Spleen (tissue), 11 donors: ENCODE results near the gene ARHGAP25. TPM values are rescaled to one million over a fixed set of nuclear protein-coding genes. Genes with fewer than 3 reads are reported as not detected.

Experiments
- DNase-seq: peaks from one replicate; pipeline ENCODE4 v3.0.0-alpha.2; 2020
- H3K27ac ChIP-seq, 8 donors: fragments of 200-600 bp; sonication (generic) in 7 of 8; 1 replicate in 4 of 8; 2 replicates in 4 of 8; pipeline versions ENCODE4 v1.5.0 to v1.8.0; 2016 to 2021; ENCODE audit warnings: inconsistent platforms in 4 of 8, mild to moderate bottlenecking in 4 of 8, moderate library complexity in 1 of 8
- H3K27me3 ChIP-seq, 7 donors: fragments of 200-600 bp; sonication (generic) in 6 of 7; replicated peaks in 1 of 7; 1 replicate in 4 of 7; 2 replicates in 3 of 7; pipeline versions ENCODE4 v1.5.0 to v1.8.0; 2016 to 2021; ENCODE audit warnings: inconsistent platforms in 3 of 7, mild to moderate bottlenecking in 1 of 7
- H3K36me3 ChIP-seq, 6 donors: fragments of 200-600 bp; sonication (generic) in 5 of 6; 1 replicate in 4 of 6; 2 replicates in 2 of 6; pipeline versions ENCODE4 v1.5.0 to v1.8.0; 2016 to 2021; ENCODE audit warnings: inconsistent platforms in 2 of 6
- H3K4me1 ChIP-seq, 6 donors: fragments of 200-600 bp; sonication (generic) in 5 of 6; 1 replicate in 3 of 6; 2 replicates in 3 of 6; pipeline versions ENCODE4 v1.5.0 to v1.8.0; 2016 to 2021; ENCODE audit warnings: inconsistent platforms in 3 of 6
- H3K4me3 ChIP-seq, 8 donors: fragments of 200-600 bp; sonication (generic) in 7 of 8; 1 replicate in 4 of 8; 2 replicates in 4 of 8; pipeline versions ENCODE4 v1.5.0 to v1.8.0; 2016 to 2021; ENCODE audit warnings: inconsistent platforms in 4 of 8, mild to moderate bottlenecking in 4 of 8, moderate library complexity in 2 of 8
- H3K9me3 ChIP-seq, 8 donors: fragments of 200-600 bp; sonication (generic) in 7 of 8; 1 replicate in 4 of 8; 2 replicates in 4 of 8; pipeline versions ENCODE4 v1.5.0 to v1.8.0; 2016 to 2021; ENCODE audit warnings: inconsistent platforms in 4 of 8
- POLR2A ChIP-seq, 3 donors: fragments of 450-650 bp; IDR thresholded peaks; one replicate each; pipeline ENCODE4 v1.5.1; 2017; ENCODE audit warnings: antibody characterized with exemption in 3 of 3, mild to moderate bottlenecking in 1 of 3
- POLR2AphosphoS5 ChIP-seq, 3 donors: sonication (generic); formaldehyde crosslinking; IDR thresholded peaks; one replicate each; pipeline ENCODE4 v1.5.1; 2017; ENCODE audit warnings: antibody characterized with exemption in 3 of 3
- WGBS, 5 donors: extraction: QIAGEN DNeasy Blood & Tissue Kit in 3 of 5; methylation state at CpG; one replicate each; pipeline versions ENCODE4 v1.1.5 to v1.1.7; 2013 to 2018; 5-methylcytosine and 5-hydroxymethylcytosine counted together
- intact Hi-C: fragments of 100-400 bp; cut with DNase I; formaldehyde crosslinking; loops from one replicate; pipeline ENCODE4 v1.15.0; 2023; ENCODE audit warnings: low total_unique reads
- polyA plus RNA-seq, 3 donors: library from polyadenylated mRNA; stranded (reverse); fragments of 200-250 nt; gene quantifications; one replicate each; pipeline ENCODE4 v1.2.1, GENCODE V29; 2013
- total RNA-seq, 7 donors: library from RNA; depleted of rRNA in 3 of 7; stranded (reverse); fragments of >200 nt in 3 of 7; fragmentation: NEBNext Ultra II Directional in 4 of 7; extraction: Animal tissue kit (Norgen Biotek cat#: 25700) in 4 of 7; gene quantifications; one replicate each; pipeline versions ENCODE4 v1.1.0 to v1.2.1, GENCODE V29; 2016 to 2021
- TF ChIP-seq, protein P1 (sequence below), 11 experiments: fragments of 200-600 bp in 7 of 11; fragments of 450-650 bp in 4 of 11; sonication (generic) in 4 of 11; IDR thresholded peaks in 8 of 11; conservative IDR thresholded peaks in 3 of 11; 1 replicate in 7 of 11; 2 replicates in 4 of 11; pipeline versions ENCODE4 v1.4.0 to v1.8.0; 2016 to 2021; ENCODE audit warnings: antibody characterized with exemption in 11 of 11, inconsistent platforms in 4 of 11, mild to moderate bottlenecking in 1 of 11
- donor health status: healthy with polysubstance abuse.
- donor health status: DM: no; HTN: no; CAD: no; lungs with moderate emphysema.
- donor health status: DM: no; HTN: no; CAD: no.
- donor health status: Bipolar disorder and iron deficiency.
- donor health status: healthy.
- donor health status: DM: no; HTN: no; CAD: no.
- donor health status: DM: yes; HTN: yes; CAD: no.

Gene ARHGAP25
- total and polyA plus RNA-seq, 10 donors, result 72.0 to 173 (median 130) TPM

DNA sequence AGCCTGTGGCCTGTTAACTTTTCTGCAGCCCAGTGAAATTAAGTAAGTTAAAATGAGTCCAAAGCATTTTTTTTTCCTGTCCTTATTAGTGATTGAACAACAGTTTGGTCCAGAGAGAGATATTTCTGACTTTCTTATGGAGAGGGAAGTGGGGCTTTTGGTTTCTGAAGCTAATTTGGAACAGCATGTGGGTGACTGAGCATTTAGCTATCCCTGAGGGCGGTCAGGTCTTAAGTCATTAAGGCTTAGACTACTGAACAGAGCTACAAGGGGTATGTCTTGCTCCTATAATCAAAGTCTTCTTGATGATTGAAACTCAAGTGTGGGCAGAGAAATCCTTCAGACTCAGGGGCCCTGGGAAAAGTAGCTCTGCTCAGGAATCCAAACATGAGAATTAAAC lies 14.0 kb downstream of the ARHGAP25 start:
- H3K9me3 ChIP-seq, result no peaks in the 10 kb centered on the region
- H3K4me3 ChIP-seq, result no peak overlapping the region
- TF ChIP-seq POLR2A (IDR thresholded peaks at IDR 0.05) (no peak), POLR2AphosphoS5 (IDR thresholded peaks at IDR 0.05) (no peak)
- TF ChIP-seq, protein P1, sequence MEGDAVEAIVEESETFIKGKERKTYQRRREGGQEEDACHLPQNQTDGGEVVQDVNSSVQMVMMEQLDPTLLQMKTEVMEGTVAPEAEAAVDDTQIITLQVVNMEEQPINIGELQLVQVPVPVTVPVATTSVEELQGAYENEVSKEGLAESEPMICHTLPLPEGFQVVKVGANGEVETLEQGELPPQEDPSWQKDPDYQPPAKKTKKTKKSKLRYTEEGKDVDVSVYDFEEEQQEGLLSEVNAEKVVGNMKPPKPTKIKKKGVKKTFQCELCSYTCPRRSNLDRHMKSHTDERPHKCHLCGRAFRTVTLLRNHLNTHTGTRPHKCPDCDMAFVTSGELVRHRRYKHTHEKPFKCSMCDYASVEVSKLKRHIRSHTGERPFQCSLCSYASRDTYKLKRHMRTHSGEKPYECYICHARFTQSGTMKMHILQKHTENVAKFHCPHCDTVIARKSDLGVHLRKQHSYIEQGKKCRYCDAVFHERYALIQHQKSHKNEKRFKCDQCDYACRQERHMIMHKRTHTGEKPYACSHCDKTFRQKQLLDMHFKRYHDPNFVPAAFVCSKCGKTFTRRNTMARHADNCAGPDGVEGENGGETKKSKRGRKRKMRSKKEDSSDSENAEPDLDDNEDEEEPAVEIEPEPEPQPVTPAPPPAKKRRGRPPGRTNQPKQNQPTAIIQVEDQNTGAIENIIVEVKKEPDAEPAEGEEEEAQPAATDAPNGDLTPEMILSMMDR (IDR thresholded peaks at IDR 0.05 in 8 of 11, conservative IDR thresholded peaks at IDR 0.05 in 3 of 11), result no peak
- DNase-seq, result no peak
- WGBS, 5 donors, result 79 to 87% (median 82%) methylated on average over 1 of the region's 1 CpG
- intact Hi-C loops, result no loop called here
- H3K27ac ChIP-seq, result peak overlapping the region; percentile 6 to 95 (median 64)
- peaks cover 63 to 100% (median 88%) of the 10 kb centered on the region in 6 donors for H3K4me1 ChIP-seq
- H3K36me3 ChIP-seq, result peaks cover 0 to 24% (median 0%) of the 10 kb centered on the region in 6 donors
- H3K27me3 ChIP-seq, result no peaks in the 10 kb centered on the region

DNA sequence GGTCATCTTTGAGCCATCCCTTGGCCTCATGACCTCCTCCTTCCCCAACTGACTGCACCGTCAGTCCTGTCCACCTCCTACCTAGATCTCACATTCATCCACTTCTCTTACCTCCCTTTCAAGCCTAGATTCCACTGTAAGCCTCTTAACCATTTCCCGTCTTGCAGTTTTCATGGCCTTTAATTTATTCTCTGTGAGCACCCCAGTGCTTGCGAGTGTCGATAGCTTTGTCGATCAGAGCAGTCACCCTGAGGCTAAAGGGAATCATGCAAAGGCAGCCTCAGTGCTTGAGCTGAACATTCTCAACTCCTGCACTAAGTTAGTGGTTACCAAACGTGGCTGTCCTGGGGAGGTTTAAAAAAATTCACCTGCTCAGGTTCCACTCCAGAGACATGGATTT lies 14.7 kb downstream of the ARHGAP25 start:
- WGBS, 5 donors, result 82 to 86% (median 85%) methylated on average over 6 of the region's 6 CpGs
- TF ChIP-seq POLR2AphosphoS5 (IDR thresholded peaks at IDR 0.05) (no peak), POLR2A (IDR thresholded peaks at IDR 0.05) (no peak)
- TF ChIP-seq, protein P1 (IDR thresholded peaks at IDR 0.05 in 8 of 11, conservative IDR thresholded peaks at IDR 0.05 in 3 of 11), result no peak
- peaks cover 0 to 24% (median 0%) of the 10 kb centered on the region in 6 donors for H3K36me3 ChIP-seq
- H3K27ac ChIP-seq, result peak overlapping the region in 5 of 8 donors; percentile 26 to 95 (median 92)
- H3K27me3 ChIP-seq, result no peaks in the 10 kb centered on the region
- no peak for DNase-seq
- peaks cover 64 to 100% (median 88%) of the 10 kb centered on the region in 6 donors for H3K4me1 ChIP-seq
- no peak overlapping the region for H3K4me3 ChIP-seq
- no peaks in the 10 kb centered on the region for H3K9me3 ChIP-seq
- intact Hi-C loops, result no loop called here

DNA sequence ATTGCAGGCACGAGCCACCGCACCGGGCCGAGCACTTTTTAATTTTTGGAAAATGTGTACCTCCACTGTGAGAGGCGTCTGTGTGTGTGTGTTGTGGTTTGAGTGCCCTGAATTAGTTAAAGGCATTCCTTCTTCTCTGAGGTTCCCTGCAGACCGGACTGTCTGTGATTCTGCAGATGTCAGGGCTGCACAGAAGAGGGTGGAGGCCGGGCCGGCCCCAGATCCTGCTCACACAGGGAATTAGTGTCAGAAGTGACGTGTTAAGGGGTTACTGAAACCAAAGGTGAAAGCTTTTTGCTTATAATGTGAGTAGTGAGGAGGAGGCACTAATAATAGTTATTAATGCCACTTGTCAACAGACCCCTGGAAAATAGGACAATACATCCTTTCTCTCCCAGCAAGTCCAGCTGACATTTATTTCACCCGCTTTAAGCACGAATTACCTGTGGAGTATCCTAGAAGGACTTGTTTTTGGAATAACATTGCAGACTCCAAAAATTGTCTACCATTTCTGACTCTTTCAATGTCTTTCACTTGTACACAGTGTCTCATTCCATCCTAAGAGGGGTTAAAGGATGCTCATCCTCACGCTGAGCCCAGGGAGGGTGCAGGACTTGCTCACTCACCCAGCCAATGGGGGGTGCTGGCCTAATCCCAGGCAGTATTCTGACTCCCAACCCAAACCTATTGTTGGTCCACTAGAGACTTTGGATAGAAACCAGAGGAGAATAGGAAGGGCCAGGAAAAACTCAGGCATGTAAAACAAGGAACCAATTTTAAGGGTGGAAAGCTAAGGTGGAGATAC lies 16.2 kb downstream of the ARHGAP25 start:
- peaks cover 0 to 17% (median 0%) of the 10 kb centered on the region in 6 donors for H3K36me3 ChIP-seq
- peak overlapping the region; percentile 17 to 78 (median 68) for H3K27ac ChIP-seq
- intact Hi-C loops, result no loop called here
- H3K9me3 ChIP-seq, result no peaks in the 10 kb centered on the region
- H3K4me3 ChIP-seq, result no peak overlapping the region
- TF ChIP-seq POLR2A (IDR thresholded peaks at IDR 0.05) (no peak), POLR2AphosphoS5 (IDR thresholded peaks at IDR 0.05) (no peak)
- TF ChIP-seq, protein P1 (IDR thresholded peaks at IDR 0.05 in 8 of 11, conservative IDR thresholded peaks at IDR 0.05 in 3 of 11), result no peak
- H3K4me1 ChIP-seq, result peaks cover 64 to 100% (median 88%) of the 10 kb centered on the region in 6 donors
- no peak for DNase-seq
- 87 to 93% (median 93%) methylated on average over 12 of the region's 12 CpGs for WGBS, 5 donors
- no peaks in the 10 kb centered on the region for H3K27me3 ChIP-seq
